Left lobe of liver (tissue), 2 donors: Measurements from ENCODE around the gene UNC13B. TPM values are rescaled to one million over a fixed set of nuclear protein-coding genes. Genes with fewer than 3 reads are reported as not detected.
"Not testable (repeated sequence)": the region's sequence is repeated elsewhere in the genome, so short reads cannot be mapped to it uniquely, and the experiment has no call there.

Source experiments
- ATAC-seq: fragments of 200-7000 bp; cut with Tn5 transposase; one replicate; pipeline ENCODE4 v1.9.1; 2020; ENCODE audit warnings: mild to moderate bottlenecking, moderate library complexity
- DNase-seq: peaks from one replicate; pipeline ENCODE4 v3.0.0-alpha.2; 2020; ENCODE audit warnings: low spot score
- total RNA-seq: library from RNA; stranded (reverse); gene quantifications from one replicate; pipeline ENCODE4 v1.2.1, GENCODE V29; 2021
- donor health status: DM: no; HTN: no; CAD: no; lungs with moderate emphysema.
- donor health status: DM: no; HTN: yes; CAD: no.

UNC13B gene
- total RNA-seq, 1 donor from 2014 or later = 21.4 TPM

DNA sequence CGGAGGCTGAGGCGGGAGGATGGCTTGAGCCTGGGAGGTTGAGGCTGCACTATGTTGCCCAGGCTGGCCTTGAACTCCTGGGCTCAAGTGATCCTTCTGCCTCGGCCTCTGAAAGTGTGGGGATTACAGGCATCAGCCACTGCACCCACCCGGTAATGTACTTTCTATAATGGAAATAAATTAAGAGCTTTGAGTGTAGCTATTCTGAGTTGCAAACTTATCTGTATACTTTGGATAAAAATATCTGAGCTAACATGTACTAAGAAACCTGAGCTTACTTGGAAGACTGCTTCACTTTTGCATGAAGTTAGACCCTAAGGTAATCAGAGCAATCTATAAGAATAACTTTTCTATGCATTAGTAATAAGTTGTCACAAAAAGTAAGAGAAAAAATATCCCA lies 50.0 kb downstream of the UNC13B start:
- no peak for ATAC-seq

GRCh38 chr9:35220659-35221338 lies 59.0 kb downstream of the UNC13B start:
- ATAC-seq = no peak

More for the DNA sequence above, 50.0 kb downstream of the UNC13B start:
- no peak for DNase-seq

DNA sequence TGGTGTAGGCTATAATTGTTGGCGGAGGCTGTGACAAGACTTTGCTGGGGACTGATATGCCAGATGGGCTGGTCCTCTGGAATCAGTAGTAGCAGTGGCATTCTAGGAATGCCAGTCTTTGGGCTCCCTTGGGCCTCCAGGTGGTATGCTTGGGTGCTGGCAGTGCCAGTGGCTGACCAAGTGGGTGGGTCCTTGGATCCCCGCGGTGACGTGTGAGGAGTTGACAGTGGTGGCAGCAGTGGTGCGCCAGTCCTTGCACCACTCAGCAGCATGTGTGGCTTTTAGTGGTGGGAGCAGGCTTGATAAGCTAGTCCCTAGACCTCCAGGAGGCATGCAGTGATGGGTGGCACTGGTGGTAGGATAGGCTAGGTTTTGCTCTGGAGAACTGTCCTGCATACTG lies 63.9 kb downstream of the UNC13B start:
- DNase-seq = no peak
- no peak for ATAC-seq

More at GRCh38 chr9:35220659-35221338, 59.0 kb downstream of the UNC13B start:
- DNase-seq = no peak

- ATAC-seq (no peak), DNase-seq (no peak)
Measured at GRCh38 chr9:35226651-35227050, 64.8 kb downstream of the UNC13B start.

DNA sequence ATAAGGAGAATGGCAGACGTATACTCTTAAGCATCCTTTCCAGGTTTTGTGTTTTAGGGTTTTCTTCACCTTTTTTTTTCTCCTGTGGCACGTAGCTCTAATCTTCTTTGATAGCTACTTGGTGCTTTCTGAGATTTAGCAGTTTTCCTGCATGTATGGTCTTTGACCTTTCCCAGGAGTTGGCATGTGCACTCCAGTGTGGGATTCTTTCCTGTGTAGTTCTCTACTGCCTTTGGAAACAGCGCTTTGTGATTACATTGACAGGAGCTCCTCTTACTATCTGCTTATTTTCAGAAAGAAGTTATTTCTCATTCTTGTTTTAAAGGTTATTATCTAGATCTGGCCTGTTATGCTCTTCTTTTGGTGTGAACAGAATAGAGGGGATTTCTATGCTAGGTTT lies 65.5 kb downstream of the UNC13B start:
- ATAC-seq = peak; percentile 85
- no peak for DNase-seq

- ATAC-seq (peak; percentile 61), DNase-seq (no peak)
Measured at GRCh38 chr9:35229066-35229778, 67.4 kb downstream of the UNC13B start.

DNA sequence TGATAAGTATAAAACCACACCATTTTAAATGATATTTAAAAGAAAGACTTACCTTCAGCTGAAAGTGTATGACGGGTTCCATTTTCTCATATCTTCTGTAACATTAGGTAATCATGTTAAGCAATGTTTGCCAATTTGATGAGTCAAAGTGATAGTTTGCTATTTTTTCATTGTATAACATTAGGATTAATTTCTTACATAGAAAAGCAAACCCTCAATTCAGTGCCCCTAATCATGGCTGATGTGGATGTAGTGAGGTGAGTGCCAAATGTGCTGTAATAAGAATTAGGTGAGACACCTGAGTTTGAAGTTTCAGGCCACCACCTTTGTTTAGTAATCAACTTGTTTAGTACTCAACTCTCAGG lies 68.0 kb downstream of the UNC13B start:
- ATAC-seq (peak; percentile 23), DNase-seq (no peak)

DNA sequence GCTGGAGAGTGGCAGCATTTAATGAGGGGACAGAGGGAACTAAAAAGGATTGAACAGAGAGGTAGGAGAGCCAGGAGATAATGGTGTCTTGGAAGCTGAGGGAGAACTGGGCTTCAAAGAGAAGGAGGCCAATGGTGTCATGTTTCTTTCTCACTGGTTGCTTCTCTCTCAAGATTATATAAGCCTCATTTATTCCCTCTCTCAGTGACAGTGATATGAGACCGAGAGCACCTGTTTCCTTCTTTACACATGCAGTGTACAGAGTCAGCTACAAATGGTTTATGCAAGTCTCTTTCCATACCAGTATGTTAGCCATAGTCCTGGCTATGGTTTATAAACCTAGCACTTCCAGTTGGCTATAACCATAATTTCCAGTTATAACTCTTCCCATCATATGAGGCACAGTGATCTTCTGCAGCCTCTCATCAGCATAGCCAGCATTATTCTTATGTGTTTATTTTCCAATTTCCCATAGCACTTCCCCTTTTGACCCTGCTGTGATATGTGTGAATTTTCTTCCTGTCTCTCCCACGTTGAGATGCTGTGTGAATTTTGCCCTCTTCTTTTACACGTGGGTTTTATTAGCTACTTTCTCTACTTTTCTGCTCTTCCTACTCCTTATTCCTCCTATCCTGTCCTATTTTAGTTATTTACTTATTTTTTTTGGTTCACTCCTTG lies 71.2 kb downstream of the UNC13B start:
- ATAC-seq (no peak), DNase-seq (no peak)

DNA sequence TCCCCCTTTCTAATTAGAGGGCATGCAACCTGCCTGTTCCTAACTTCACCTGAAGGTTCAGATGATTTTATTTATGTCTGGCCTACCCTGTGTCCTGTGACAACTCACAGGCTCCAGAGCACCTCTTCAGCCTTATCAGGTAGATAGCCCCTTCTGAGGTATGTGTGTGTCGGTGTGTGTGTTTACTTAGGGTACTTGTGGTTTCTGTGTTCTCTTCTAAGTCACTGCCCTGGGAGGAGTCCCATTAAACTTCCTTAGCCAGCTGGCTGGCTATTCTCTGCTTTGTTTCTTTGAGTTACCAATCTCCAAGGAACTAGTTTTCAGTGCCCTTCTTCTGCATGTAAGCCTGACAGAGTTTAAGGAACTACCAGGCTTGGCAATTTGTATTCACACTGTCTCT lies 74.9 kb downstream of the UNC13B start:
- no peak for DNase-seq

GRCh38 chr9:35237311-35237710 lies 75.5 kb downstream of the UNC13B start:
- DNase-seq (no peak), ATAC-seq (no peak)

More for the DNA sequence above, 74.9 kb downstream of the UNC13B start:
- ATAC-seq = no peak

GRCh38 chr9:35245945-35246344 lies 84.1 kb downstream of the UNC13B start:
- DNase-seq = not testable (repeated sequence)

DNA sequence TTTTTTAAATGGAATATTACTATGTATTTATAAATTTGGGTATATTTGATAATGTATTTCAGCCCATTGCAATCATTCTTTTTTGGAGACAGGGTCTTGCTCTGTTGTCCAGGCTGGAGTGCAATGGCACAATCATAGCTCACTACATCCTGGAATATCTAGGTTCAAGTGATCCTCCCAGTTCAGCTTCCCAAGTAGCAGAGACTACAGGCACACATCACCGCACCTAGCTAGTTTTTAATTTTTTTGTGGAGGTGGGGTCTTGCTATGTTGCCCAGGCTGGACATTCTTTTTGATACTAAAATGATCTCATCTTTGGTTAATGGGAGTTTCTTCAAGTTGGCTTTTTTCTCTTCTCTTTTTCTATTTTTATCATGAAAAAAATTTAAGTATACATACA lies 91.3 kb downstream of the UNC13B start:
- DNase-seq = no peak
- ATAC-seq = no peak

More at GRCh38 chr9:35245945-35246344, 84.1 kb downstream of the UNC13B start:
- ATAC-seq = not testable (repeated sequence)

DNA sequence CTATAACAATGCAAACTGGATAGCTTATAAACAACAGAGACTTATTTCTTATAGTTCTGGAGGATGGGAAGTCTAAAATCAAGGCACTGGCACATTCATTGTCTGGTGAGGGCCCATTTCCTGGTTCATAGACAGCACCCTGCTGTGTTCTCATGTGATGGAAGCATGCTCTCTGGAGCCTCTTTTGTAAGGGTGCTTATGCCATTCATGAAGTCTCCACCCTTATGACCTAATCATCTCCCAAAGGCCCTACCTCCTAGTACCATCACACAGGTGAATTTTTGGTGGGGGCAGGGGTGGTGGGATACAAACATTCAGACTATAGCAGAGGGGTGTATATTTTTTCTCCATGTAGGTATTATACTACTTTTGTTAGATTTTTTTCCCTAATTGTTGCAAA lies 92.4 kb downstream of the UNC13B start:
- no peak for DNase-seq
- no peak for ATAC-seq

DNA sequence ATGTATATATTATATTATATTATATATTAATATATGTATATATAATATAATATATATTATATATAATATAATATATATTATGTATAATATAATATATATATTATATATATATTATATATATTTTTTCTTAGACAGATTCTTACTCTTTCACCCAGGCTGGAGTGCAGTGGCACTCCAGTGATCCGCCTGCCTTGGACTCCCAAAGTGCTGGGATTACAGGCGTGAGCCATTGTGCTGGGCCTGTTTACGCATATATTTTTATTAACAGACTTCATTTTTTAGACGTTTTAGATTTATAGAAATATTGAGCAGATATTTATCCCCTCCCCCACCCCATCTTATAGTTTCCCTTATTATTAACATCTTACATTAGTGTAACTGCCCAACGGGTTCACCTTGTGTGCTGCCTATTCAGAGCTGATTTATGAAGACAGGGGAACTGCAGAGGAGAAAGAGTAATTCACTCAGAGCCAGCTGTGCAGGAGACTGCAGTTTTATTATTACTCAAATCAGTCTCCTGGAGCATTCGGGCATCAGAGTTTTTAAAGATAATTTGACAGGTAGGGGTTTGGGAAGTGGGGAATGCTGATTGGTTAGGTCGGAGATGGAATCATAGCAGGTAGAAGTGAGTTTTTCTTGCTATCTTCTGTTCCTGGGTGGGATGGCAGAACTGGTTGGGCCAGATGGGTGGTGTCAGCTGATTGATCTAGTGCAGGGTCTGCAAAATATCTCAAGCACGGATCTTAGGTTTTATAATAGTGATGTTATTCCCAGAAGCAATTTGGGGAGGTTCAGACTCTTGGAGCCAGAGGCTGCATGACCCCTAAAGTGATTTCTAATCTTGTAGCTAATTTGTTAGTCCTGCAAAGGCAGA lies 93.4 kb downstream of the UNC13B start:
- ATAC-seq = no peak
- no peak for DNase-seq

- ATAC-seq (peak; percentile 85), DNase-seq (no peak)
Measured at GRCh38 chr9:35257986-35258659, 96.3 kb downstream of the UNC13B start.

GRCh38 chr9:35258660-35259474 lies 97.1 kb downstream of the UNC13B start:
- ATAC-seq (peak; percentile 87), DNase-seq (peak; percentile 80)

DNA sequence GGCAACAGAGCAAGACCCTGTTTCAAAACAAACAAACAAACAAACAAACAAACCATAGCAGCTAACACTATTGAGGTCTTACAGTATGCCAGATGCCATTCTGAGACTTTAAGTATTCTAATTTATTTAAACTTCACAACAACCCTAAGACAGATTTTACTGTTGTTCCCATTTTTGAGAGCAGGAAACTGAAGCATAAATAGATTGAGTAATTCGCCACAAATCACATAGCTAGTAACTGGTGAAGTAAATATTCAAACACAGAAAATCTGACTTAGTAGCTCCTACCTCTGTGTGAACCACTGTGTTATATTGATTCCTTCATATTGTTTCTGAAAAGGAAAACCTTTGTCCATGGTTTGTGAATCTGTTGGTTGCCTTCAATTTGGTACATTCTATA lies 98.4 kb downstream of the UNC13B start:
- ATAC-seq (no peak), DNase-seq (no peak)

- DNase-seq (no peak), ATAC-seq (no peak)
Measured at GRCh38 chr9:35262064-35262463, 100.3 kb downstream of the UNC13B start.

DNA sequence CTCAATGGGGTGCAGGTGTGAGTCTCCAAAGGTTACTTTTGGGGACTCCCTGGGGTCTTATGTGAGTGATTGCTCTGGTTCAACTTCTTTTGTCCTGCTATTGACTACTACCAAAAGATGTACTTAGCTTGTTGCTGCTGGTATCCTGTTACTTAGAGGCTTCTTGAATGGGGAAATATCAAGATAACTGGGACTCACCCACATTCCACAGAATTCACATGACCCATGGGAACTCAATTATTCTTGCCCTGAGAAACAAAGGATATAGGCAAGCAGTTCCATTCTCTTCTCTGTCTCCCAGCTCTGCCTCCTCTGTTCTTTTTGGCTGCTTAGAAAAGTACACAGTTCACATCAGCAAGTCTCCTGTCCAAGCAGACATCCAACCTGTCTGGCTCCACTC lies 105.9 kb downstream of the UNC13B start:
- DNase-seq = no peak
- no peak for ATAC-seq
